CD4-positive, alpha-beta T cell treated with Interleukin-15 for 1 hour (primary cell): ENCODE measurements around the gene NAA80.

Source experiments
- DNase-seq: peaks from one replicate; pipeline ENCODE4 v3.0.0-alpha.2; 2020

Gene NAA80

GRCh38 chr3:50327943-50328691 is 28.9 kb upstream of the NAA80 start, which contains the start of gene TUSC2:
TUSC2 (minus strand) TSS chr3:50328223; CDS start chr3:50328099, 124 bp downstream.
- peak; percentile 95 for DNase-seq

- DNase-seq, result no peak
These were observed 27.9 kb upstream of the NAA80 start for GRCh38 chr3:50327129-50327528.

- DNase-seq, result no peak
These were observed 27.0 kb upstream of the NAA80 start for GRCh38 chr3:50326182-50326541.

- no peak for DNase-seq
These were observed 26.4 kb upstream of the NAA80 start for GRCh38 chr3:50325497-50326181.

GRCh38 chr3:50325113-50325480 is 25.9 kb upstream of the NAA80 start:
- no peak for DNase-seq

GRCh38 chr3:50324351-50325112 is 25.3 kb upstream of the NAA80 start:
- peak; percentile 63 for DNase-seq

- DNase-seq, result no peak
These were observed 24.5 kb upstream of the NAA80 start for GRCh38 chr3:50323614-50324199.

GRCh38 chr3:50323092-50323600 is 23.9 kb upstream of the NAA80 start:
- DNase-seq, result no peak

GRCh38 chr3:50322386-50323091 is 23.3 kb upstream of the NAA80 start, which contains the start of gene HYAL2:
HYAL2 (minus strand) TSS chr3:50322745; CDS start chr3:50320489, 2,256 bp downstream.
- DNase-seq, result no peak

- no peak for DNase-seq
These were observed 22.8 kb upstream of the NAA80 start for GRCh38 chr3:50322115-50322385.

- DNase-seq, result peak; percentile 84
These were observed 22.3 kb upstream of the NAA80 start for GRCh38 chr3:50321336-50322114.

GRCh38 chr3:50320853-50321335 is 21.7 kb upstream of the NAA80 start:
- peak; percentile 59 for DNase-seq

- no peak for DNase-seq
These were observed 20.9 kb upstream of the NAA80 start for GRCh38 chr3:50319894-50320625.

- DNase-seq, result no peak
These were observed 20.1 kb upstream of the NAA80 start for GRCh38 chr3:50319181-50319893.

GRCh38 chr3:50318615-50319014 is 19.4 kb upstream of the NAA80 start:
- DNase-seq, result no peak

- no peak for DNase-seq
These were observed 19.0 kb upstream of the NAA80 start for GRCh38 chr3:50318163-50318562.

GRCh38 chr3:50317300-50317699 is 18.1 kb upstream of the NAA80 start:
- DNase-seq, result no peak

- peak; percentile 65 for DNase-seq
These were observed 17.5 kb upstream of the NAA80 start for GRCh38 chr3:50316657-50317242.

GRCh38 chr3:50314816-50315215 is 15.6 kb upstream of the NAA80 start:
- no peak for DNase-seq

GRCh38 chr3:50314342-50314741 is 15.1 kb upstream of the NAA80 start:
- DNase-seq, result no peak
